GM21786 (cell line): Measurements from ENCODE around the gene EIF3K.
A peak's percentile ranks its signal among the peaks of the same experiment; 100 is the strongest.
"Not testable (repeated sequence)": the region's sequence is repeated elsewhere in the genome, so short reads cannot be mapped to it uniquely, and the experiment has no call there.

ENCODE experiments used
- ATAC-seq: cut with Tn5 transposase; IDR thresholded peaks from one replicate; pipeline ENCODE4 v1.9.1; 2021; ENCODE audit not compliant: unreplicated experiment

The EIF3K gene

GRCh38 chr19:38617764-38618589 is 1.0 kb upstream of the EIF3K start, which contains the start of gene MAP4K1:
Gene MAP4K1, minus strand, starts transcription at chr19:38617953. Its CDS starts 58 bp downstream, at chr19:38617895.
- peak; percentile 63 for ATAC-seq

DNA sequence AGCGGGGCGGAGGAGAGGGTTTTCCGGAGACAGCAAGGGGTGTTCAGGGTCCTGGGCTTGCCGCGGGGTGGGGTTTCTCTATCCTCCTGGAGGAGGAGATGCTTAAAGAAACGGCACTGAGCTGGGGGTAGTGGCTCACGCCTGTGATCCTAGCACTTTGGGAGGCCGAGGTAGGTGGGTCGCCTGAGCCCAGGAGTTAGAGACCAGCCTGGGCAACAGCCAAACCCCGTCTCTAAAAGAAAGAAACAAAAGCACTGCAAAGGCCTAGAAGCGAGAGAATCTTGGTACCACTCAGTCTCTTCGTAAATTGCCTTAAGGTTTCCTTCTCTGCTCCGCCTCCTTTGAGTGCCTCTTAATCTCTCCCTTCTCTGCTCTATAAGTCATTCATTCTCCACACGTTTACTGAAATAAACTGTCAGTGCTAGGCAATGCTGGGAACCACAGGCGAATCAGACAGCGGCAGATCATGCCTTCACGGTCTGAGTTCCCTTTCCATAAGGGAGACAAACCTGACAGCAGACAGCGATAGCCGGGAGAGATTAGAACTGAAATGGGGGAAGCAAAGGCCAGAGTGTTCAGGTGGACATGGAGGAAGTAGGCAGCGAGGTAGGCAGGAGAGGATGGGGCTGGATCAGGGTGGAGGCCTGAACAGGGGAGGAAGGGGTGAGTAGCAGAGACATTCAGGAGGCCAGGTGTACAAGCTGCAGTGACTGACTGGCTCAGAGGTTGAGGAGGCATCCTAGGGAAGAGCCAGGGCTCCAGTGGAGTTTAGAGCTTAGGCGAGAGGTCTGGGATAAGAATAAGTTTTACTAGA is 580 bp downstream of the EIF3K start:
- no peak for ATAC-seq

DNA sequence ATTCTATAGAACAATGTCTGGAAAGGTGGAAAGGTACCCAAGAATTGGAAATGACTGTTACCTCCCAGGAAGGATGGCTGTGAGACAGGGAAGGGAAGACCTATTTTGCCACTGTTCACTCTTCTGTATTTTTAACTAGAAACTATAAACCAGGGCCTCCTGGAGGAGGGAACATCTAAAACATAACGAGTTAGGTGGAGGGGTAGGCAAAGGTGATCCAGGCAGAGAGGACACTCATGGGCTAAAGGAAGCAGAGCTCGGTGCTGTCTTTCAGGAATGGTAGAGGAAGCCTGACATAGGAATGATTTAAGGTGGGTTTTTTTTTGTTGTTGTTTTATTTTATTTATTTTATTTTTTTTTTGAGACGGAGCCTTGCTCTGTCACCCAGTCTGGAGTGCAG is 5.8 kb downstream of the EIF3K start:
- no peak for ATAC-seq

GRCh38 chr19:38626401-38626800 is 7.4 kb downstream of the EIF3K start:
- no peak for ATAC-seq

GRCh38 chr19:38629568-38629967 is 10.6 kb downstream of the EIF3K start:
- ATAC-seq: no peak

DNA sequence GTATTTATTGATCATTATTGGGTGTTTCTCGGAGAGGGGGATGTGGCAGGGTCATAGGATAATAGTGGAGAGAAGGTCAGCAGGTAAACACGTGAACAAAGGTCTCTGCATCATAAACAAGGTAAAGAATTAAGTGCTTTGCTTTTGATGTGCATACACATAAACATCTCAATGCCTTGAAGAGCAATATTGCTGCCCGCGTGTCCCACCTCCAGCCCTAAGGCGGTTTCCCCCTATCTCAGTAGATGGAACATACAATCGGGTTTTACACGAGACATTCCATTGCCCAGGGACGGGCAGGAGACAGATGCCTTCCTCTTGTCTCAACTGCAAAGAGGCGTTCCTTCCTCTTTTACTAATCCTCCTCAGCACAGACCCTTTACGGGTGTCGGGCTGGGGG is 12.3 kb downstream of the EIF3K start:
- ATAC-seq: not testable (repeated sequence)

GRCh38 chr19:38631811-38632475 is 13.0 kb downstream of the EIF3K start:
- not testable (repeated sequence) for ATAC-seq

- ATAC-seq: no peak
Observed at GRCh38 chr19:38632476-38633213, 13.7 kb downstream of the EIF3K start.

DNA sequence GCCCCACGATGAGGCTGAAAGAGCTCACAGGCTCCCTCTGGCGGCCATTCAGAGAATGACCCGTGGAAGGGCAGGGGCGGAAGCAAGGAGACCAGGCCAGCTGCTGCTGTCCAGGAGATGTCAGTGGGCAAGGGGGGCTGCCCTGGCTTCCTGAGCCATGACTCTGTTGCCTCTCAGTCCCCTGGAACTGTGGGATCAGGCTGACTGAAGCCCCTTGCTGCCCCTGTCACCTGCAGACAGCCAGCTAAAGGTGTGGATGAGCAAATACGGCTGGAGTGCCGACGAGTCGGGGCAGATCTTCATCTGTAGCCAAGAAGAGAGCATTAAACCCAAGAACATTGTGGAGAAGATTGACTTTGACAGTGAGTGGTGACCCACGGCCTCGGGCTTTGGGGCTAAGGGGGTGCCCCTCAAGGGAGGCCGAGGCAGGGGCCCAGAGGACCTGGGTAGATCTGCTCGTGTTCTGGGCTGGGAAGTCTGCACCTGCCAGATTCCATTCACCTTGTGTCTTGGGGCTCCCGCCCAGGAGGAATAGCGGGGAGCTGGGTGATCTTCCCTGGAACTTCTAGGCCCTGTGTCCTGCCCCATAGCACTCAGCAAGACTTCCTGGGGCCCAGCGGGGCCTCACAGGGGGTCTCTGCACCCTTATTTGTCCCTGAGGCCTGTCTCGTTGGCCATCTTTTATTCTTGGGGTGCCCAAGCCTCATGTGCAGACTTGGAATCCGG is 15.9 kb downstream of the EIF3K start:
- no peak for ATAC-seq

- no peak for ATAC-seq
Observed at GRCh38 chr19:38635483-38636399, 16.8 kb downstream of the EIF3K start.

- no peak for ATAC-seq
Observed at GRCh38 chr19:38638461-38638860, 19.5 kb downstream of the EIF3K start.

- ATAC-seq: no peak
Observed at GRCh38 chr19:38639679-38640078, 20.7 kb downstream of the EIF3K start.

- no peak for ATAC-seq
Observed at GRCh38 chr19:38640368-38640767, 21.4 kb downstream of the EIF3K start.

DNA sequence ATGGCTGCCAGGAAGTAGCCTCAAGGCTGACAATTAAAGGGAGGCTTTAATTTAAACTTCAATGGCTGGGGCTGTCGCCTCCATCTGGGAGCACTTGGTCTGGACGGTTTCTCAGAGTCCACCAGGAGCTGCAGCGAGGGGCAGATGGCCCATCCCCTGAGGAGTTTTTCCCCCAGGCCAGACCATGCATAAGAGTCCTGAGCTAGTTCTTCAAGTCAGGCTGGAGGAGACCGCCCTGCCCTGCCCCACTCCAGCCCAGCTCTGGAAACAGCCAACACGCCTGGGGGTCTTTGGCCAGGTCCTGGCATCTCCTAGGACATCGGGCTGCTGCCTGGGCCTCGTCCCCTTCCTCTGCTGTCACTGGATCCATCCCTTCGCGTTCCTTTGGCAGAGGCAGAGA is 23.2 kb downstream of the EIF3K start:
- ATAC-seq: no peak

- ATAC-seq: no peak
Observed at GRCh38 chr19:38644719-38645118, 25.7 kb downstream of the EIF3K start.

DNA sequence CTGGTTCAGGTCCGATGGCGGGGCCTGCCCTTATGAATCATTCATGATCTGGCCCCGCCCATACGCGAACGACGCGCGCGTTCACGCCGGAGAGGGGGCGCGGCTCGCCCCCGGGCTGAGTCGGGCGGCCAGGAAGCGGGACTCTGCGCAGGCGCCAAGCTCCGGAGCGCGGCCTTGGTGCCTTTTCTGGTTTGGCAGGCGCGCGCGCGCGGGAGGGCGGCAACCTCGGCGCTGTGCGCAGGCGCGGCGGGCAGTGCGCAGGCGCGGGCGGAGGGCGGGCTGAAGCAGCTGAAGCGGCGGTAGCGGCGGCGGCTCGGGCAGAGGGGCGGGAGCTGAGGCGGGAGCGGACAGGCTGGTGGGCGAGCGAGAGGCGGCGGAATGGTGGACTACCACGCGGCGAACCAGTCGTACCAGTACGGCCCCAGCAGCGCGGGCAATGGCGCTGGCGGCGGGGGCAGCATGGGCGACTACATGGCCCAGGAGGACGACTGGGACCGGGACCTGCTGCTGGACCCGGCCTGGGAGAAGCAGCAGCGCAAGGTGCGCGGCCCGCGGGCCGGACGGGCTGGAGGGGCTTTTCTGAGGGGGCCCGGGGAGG is 28.5 kb downstream of the EIF3K start, which contains the start of gene ACTN4:
ACTN4 (plus strand) TSS at position 282 of the 598 bp plus-strand sequence; CDS start at position 379, 97 bp downstream.
- peak; percentile 84 for ATAC-seq

- ATAC-seq: no peak
Observed at GRCh38 chr19:38647966-38648768, 29.2 kb downstream of the EIF3K start.
